ENCODE measurements around the gene CELA2B. TPM values are rescaled to one million over a fixed set of nuclear protein-coding genes. Genes with fewer than 3 reads are reported as not detected.
A peak's percentile ranks its signal among the peaks of the same experiment; 100 is the strongest.

Gene CELA2B
- total RNA-seq, 1 experiment from 2014 or later: not detected

- Mint-ChIP-seq H3K9me3 (no peaks in the 10 kb centered on the region), H3K36me3 (no peaks in the 10 kb centered on the region), H3K27ac (peak overlapping the region; percentile 61; the same call in 1 of the 2 replicates), H3K4me1 (no peaks in the 10 kb centered on the region), H3K27me3 (ENCODE audit: low read depth) (no peaks in the 10 kb centered on the region), H3K4me3 (no peak overlapping the region)
- no peak for TF ChIP-seq ZNF512 (CRISPR knock-in tag; IDR thresholded peaks at IDR 0.05; ENCODE audit: borderline replicate concordance)
- no peak for TF ChIP-seq CREM (CRISPR knock-in tag; IDR thresholded peaks at IDR 0.05)
- no peak for TF ChIP-seq ESRRA (CRISPR knock-in tag; IDR thresholded peaks at IDR 0.05; ENCODE audit: borderline replicate concordance)
- no peak for TF ChIP-seq ARID4B (CRISPR knock-in tag; IDR thresholded peaks at IDR 0.05; ENCODE audit: borderline replicate concordance)
- TF ChIP-seq SMAD4 (CRISPR knock-in tag; IDR thresholded peaks at IDR 0.05): no peak
- no peak for TF ChIP-seq TCF7 (CRISPR knock-in tag; IDR thresholded peaks at IDR 0.05; ENCODE audit: low read depth)
- no peak for TF ChIP-seq MYBL2 (CRISPR knock-in tag; IDR thresholded peaks at IDR 0.05)
- no peak for TF ChIP-seq IRF2 (CRISPR knock-in tag; IDR thresholded peaks at IDR 0.05; ENCODE audit: borderline replicate concordance, low read depth)
- TF ChIP-seq ZNF219 (CRISPR knock-in tag; IDR thresholded peaks at IDR 0.05; ENCODE audit: borderline replicate concordance): no peak
- no peak for TF ChIP-seq MLX (CRISPR knock-in tag; IDR thresholded peaks at IDR 0.05)
- TF ChIP-seq GTF2I (CRISPR knock-in tag; conservative IDR thresholded peaks at IDR 0.05): no peak
- TF ChIP-seq CTCF (IDR thresholded peaks at IDR 0.05): no peak
- ChIA-PET POLR2A (no interaction called here), CTCF (interaction anchor here (0.5 to 1.6 kb wide), 4 partner anchors 20 to 316 kb away, joined by 3 to 8 read pairs (median 4); no protein-coding TSS in a partner anchor)
- ATAC-seq (no peak), DNase-seq (ENCODE audit: low spot score) (no peak)
Observed at GRCh38 chr1:15426492-15427279, 49.2 kb upstream of the CELA2B start.

- no peak overlapping the region for H3K27ac Mint-ChIP-seq
- TF ChIP-seq USF1 (CRISPR knock-in tag; IDR thresholded peaks at IDR 0.05): no peak
- TF ChIP-seq ZBTB21 (CRISPR knock-in tag; IDR thresholded peaks at IDR 0.05; ENCODE audit: borderline replicate concordance): no peak
- no peak for TF ChIP-seq USF2 (CRISPR knock-in tag; IDR thresholded peaks at IDR 0.05)
- no peak for TF ChIP-seq NR3C1 (CRISPR knock-in tag; conservative IDR thresholded peaks at IDR 0.05; ENCODE audit: low read depth)
- no peak for TF ChIP-seq NFE2L1 (CRISPR knock-in tag; IDR thresholded peaks at IDR 0.05)
- no peak for TF ChIP-seq NFYB (CRISPR knock-in tag; conservative IDR thresholded peaks at IDR 0.05; ENCODE audit: low read depth)
- TF ChIP-seq ZSCAN18 (CRISPR knock-in tag; IDR thresholded peaks at IDR 0.05): no peak
- TF ChIP-seq SMAD4 (CRISPR knock-in tag; IDR thresholded peaks at IDR 0.05): no peak
- no peak for TF ChIP-seq CDX4 (CRISPR knock-in tag; IDR thresholded peaks at IDR 0.05; ENCODE audit: borderline replicate concordance)
- no peak for TF ChIP-seq IRF2 (CRISPR knock-in tag; IDR thresholded peaks at IDR 0.05; ENCODE audit: borderline replicate concordance, low read depth)
- TF ChIP-seq SP1 (CRISPR knock-in tag; conservative IDR thresholded peaks at IDR 0.05): no peak
- DNase-seq (ENCODE audit: low spot score): no peak
- no peaks in the 10 kb centered on the region for H3K27me3 Mint-ChIP-seq (ENCODE audit: low read depth)
- no peaks in the 10 kb centered on the region for H3K9me3 Mint-ChIP-seq
- ChIA-PET POLR2A (interaction anchor here (0.6 kb wide), 1 partner anchor 171 kb away, joined by 4 read pairs; no protein-coding TSS in a partner anchor), CTCF (interaction anchor here (1.6 kb wide), 1 partner anchor 104 kb away, joined by 8 read pairs; no protein-coding TSS in a partner anchor)
- no peaks in the 10 kb centered on the region for H3K36me3 Mint-ChIP-seq
- H3K4me3 Mint-ChIP-seq: no peak overlapping the region
- no peaks in the 10 kb centered on the region for H3K4me1 Mint-ChIP-seq
- ATAC-seq: no peak
Observed at GRCh38 chr1:15427280-15427666, 48.6 kb upstream of the CELA2B start.

Measured in WTC11 (cell line).